Fibroblast of skin of right biceps (primary cell): Measurements from ENCODE around the gene SGK1.
"Not testable (repeated sequence)": the region's sequence is repeated elsewhere in the genome, so short reads cannot be mapped to it uniquely, and the experiment has no call there.

Source experiments
- DNase-seq: peaks from one replicate; pipeline ENCODE4 v3.0.0-alpha.2; 2013

SGK1 gene

GRCh38 chr6:134326192-134326591 is 8.3 kb upstream of the SGK1 start:
- DNase-seq: not testable (repeated sequence)

- no peak for DNase-seq
Measured at GRCh38 chr6:134324766-134325165, 6.9 kb upstream of the SGK1 start.

- no peak for DNase-seq
Measured at GRCh38 chr6:134324141-134324540, 6.2 kb upstream of the SGK1 start.

- no peak for DNase-seq
Measured at GRCh38 chr6:134323698-134324097, 5.8 kb upstream of the SGK1 start.

GRCh38 chr6:134323294-134323693 is 5.4 kb upstream of the SGK1 start:
- DNase-seq: no peak

- DNase-seq: peak; percentile 46
Measured at GRCh38 chr6:134322216-134322615, 4.3 kb upstream of the SGK1 start.

- DNase-seq: no peak
Measured at GRCh38 chr6:134321246-134321645, 3.3 kb upstream of the SGK1 start.

- DNase-seq: not testable (repeated sequence)
Measured at GRCh38 chr6:134319686-134320085, 1.8 kb upstream of the SGK1 start.

GRCh38 chr6:134318974-134319281 is 1.0 kb upstream of the SGK1 start:
- no peak for DNase-seq

GRCh38 chr6:134318236-134318973 is 493 bp upstream of the SGK1 start:
- DNase-seq: no peak

- no peak for DNase-seq
Measured at GRCh38 chr6:134316733-134317431, 1.0 kb downstream of the SGK1 start.

- DNase-seq: no peak
Measured at GRCh38 chr6:134315974-134316441, 1.9 kb downstream of the SGK1 start.

GRCh38 chr6:134315189-134315588 is 2.7 kb downstream of the SGK1 start:
- no peak for DNase-seq

GRCh38 chr6:134314006-134314821 is 3.7 kb downstream of the SGK1 start:
- no peak for DNase-seq

GRCh38 chr6:134312038-134312660 is 5.8 kb downstream of the SGK1 start:
- no peak for DNase-seq

GRCh38 chr6:134310817-134311216 is 7.1 kb downstream of the SGK1 start:
- no peak for DNase-seq

- DNase-seq: peak; percentile 53
Measured at GRCh38 chr6:134309983-134310605, 7.8 kb downstream of the SGK1 start.

GRCh38 chr6:134309227-134309626 is 8.7 kb downstream of the SGK1 start:
- no peak for DNase-seq

GRCh38 chr6:134308800-134309199 is 9.1 kb downstream of the SGK1 start:
- no peak for DNase-seq

- no peak for DNase-seq
Measured at GRCh38 chr6:134307870-134308269, 10.0 kb downstream of the SGK1 start.

- no peak for DNase-seq
Measured at GRCh38 chr6:134307075-134307474, 10.8 kb downstream of the SGK1 start.

GRCh38 chr6:134304381-134304780 is 13.5 kb downstream of the SGK1 start:
- DNase-seq: not testable (repeated sequence)

GRCh38 chr6:134303891-134304290 is 14.0 kb downstream of the SGK1 start:
- DNase-seq: no peak
